Urothelium cell line (cell line): Measurements from ENCODE around the gene PYGM.
"Not testable (repeated sequence)": the region's sequence is repeated elsewhere in the genome, so short reads cannot be mapped to it uniquely, and the experiment has no call there.

ENCODE experiments used
- DNase-seq: peaks from one replicate; pipeline ENCODE4 v3.0.0; 2011; ENCODE audit warnings: low spot score, mixed read lengths
- FAIRE-seq: peaks from 2 replicates; lab custom pipeline; 2011; peaks lifted over from hg19 to GRCh38; lab: Jason Lieb, UNC

The PYGM gene

GRCh38 chr11:64720167-64720566, 39.6 kb downstream of the PYGM start:
- peak; percentile 9 for FAIRE-seq
- DNase-seq: no peak

- peak; percentile 9 for FAIRE-seq
- DNase-seq: no peak
These were observed 40.4 kb downstream of the PYGM start for GRCh38 chr11:64719406-64719805.

GRCh38 chr11:64718780-64719124, 41.0 kb downstream of the PYGM start:
- no peak for FAIRE-seq
- no peak for DNase-seq

- DNase-seq (no peak), FAIRE-seq (no peak)
These were observed 41.5 kb downstream of the PYGM start for GRCh38 chr11:64718084-64718779.

GRCh38 chr11:64717268-64717578, 42.6 kb downstream of the PYGM start:
- FAIRE-seq (no peak), DNase-seq (no peak)

- DNase-seq (no peak), FAIRE-seq (no peak)
These were observed 43.1 kb downstream of the PYGM start for GRCh38 chr11:64716473-64717267.

- no peak for FAIRE-seq
These were observed 43.9 kb downstream of the PYGM start for GRCh38 chr11:64715756-64716472.

GRCh38 chr11:64715110-64715509, 44.7 kb downstream of the PYGM start:
- FAIRE-seq: no peak

More at GRCh38 chr11:64715756-64716472, 43.9 kb downstream of the PYGM start:
- DNase-seq: no peak

GRCh38 chr11:64714666-64715065, 45.1 kb downstream of the PYGM start:
- FAIRE-seq: no peak

More at GRCh38 chr11:64715110-64715509, 44.7 kb downstream of the PYGM start:
- no peak for DNase-seq

GRCh38 chr11:64713781-64714363, 45.9 kb downstream of the PYGM start:
- DNase-seq: no peak
- FAIRE-seq: no peak

More at GRCh38 chr11:64714666-64715065, 45.1 kb downstream of the PYGM start:
- no peak for DNase-seq

- no peak for DNase-seq
These were observed 46.6 kb downstream of the PYGM start for GRCh38 chr11:64713016-64713707.

GRCh38 chr11:64712430-64713015, 47.3 kb downstream of the PYGM start:
- no peak for FAIRE-seq
- DNase-seq: no peak

More at GRCh38 chr11:64713016-64713707, 46.6 kb downstream of the PYGM start:
- no peak for FAIRE-seq

- DNase-seq (no peak), FAIRE-seq (no peak)
These were observed 47.8 kb downstream of the PYGM start for GRCh38 chr11:64711956-64712362.

- DNase-seq (no peak), FAIRE-seq (no peak)
These were observed 48.4 kb downstream of the PYGM start for GRCh38 chr11:64711138-64711955.

GRCh38 chr11:64710418-64711137, 49.2 kb downstream of the PYGM start:
- no peak for DNase-seq
- FAIRE-seq: peak; percentile 9

GRCh38 chr11:64705501-64705900, 54.3 kb downstream of the PYGM start:
- FAIRE-seq (no peak), DNase-seq (no peak)

GRCh38 chr11:64703048-64703447, 56.7 kb downstream of the PYGM start:
- FAIRE-seq: no peak
- no peak for DNase-seq

GRCh38 chr11:64701956-64702355, 57.8 kb downstream of the PYGM start:
- FAIRE-seq, DNase-seq: not testable (repeated sequence)

GRCh38 chr11:64698427-64698826, 61.3 kb downstream of the PYGM start:
- DNase-seq (no peak), FAIRE-seq (no peak)
